NB4 (cell line): Measurements from ENCODE around the gene TESPA1.

Experiments
- POLR2A ChIP-seq: IDR thresholded peaks from 2 replicates; pipeline ENCODE4 v1.6.1; 2011; ENCODE audit warnings: mild to moderate bottlenecking; ENCODE audit not compliant: insufficient read length; ENCODE audit errors: extremely low read depth
- TF ChIP-seq, protein P1 (sequence below): IDR thresholded peaks from one replicate; pipeline ENCODE4 v1.5.1; 2012; ENCODE audit warnings: low read depth, low read length
- TF ChIP-seq, protein P2 (sequence below): IDR thresholded peaks from 2 replicates; pipeline ENCODE4 v1.6.1; 2011; ENCODE audit warnings: low read depth, low read length

DNA sequence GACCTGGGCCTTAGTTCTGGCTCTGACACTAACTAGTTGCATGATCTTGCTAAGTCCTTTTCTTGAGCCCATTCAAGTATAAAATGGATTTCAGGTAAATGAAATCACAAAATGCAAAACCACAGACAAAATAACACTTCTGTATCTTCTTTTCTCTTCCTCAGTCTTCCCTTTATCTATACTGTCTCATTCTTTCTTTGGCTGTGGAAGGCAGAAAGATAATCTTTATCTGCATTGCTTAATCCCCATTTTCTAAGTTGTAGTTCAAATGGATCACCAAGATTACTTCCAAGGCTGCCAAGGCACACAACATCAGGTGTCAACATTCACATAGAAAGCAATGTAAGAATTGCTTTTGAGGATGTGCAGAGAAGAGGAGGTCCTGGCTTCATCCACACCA is 30.3 kb downstream of the TESPA1 start:
- TF ChIP-seq, protein P1, sequence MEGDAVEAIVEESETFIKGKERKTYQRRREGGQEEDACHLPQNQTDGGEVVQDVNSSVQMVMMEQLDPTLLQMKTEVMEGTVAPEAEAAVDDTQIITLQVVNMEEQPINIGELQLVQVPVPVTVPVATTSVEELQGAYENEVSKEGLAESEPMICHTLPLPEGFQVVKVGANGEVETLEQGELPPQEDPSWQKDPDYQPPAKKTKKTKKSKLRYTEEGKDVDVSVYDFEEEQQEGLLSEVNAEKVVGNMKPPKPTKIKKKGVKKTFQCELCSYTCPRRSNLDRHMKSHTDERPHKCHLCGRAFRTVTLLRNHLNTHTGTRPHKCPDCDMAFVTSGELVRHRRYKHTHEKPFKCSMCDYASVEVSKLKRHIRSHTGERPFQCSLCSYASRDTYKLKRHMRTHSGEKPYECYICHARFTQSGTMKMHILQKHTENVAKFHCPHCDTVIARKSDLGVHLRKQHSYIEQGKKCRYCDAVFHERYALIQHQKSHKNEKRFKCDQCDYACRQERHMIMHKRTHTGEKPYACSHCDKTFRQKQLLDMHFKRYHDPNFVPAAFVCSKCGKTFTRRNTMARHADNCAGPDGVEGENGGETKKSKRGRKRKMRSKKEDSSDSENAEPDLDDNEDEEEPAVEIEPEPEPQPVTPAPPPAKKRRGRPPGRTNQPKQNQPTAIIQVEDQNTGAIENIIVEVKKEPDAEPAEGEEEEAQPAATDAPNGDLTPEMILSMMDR: no peak
- TF ChIP-seq POLR2A: no peak
- TF ChIP-seq, protein P2, sequence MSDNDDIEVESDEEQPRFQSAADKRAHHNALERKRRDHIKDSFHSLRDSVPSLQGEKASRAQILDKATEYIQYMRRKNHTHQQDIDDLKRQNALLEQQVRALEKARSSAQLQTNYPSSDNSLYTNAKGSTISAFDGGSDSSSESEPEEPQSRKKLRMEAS: no peak
